HG02884 (cell line): ENCODE data around the gene DOCK1.

Experiments used
- ATAC-seq: cut with Tn5 transposase; IDR thresholded peaks from one replicate; pipeline ENCODE4 v1.9.1; 2021; ENCODE audit warnings: mild to moderate bottlenecking, moderate library complexity; ENCODE audit not compliant: unreplicated experiment

Gene DOCK1

GRCh38 chr10:127332631-127333030 is 427.4 kb downstream of the DOCK1 start:
- ATAC-seq, result no peak

- ATAC-seq, result no peak
Observed at GRCh38 chr10:127337801-127338200, 432.6 kb downstream of the DOCK1 start.

GRCh38 chr10:127338399-127339110 is 433.3 kb downstream of the DOCK1 start:
- no peak for ATAC-seq

GRCh38 chr10:127343821-127344220 is 438.6 kb downstream of the DOCK1 start:
- no peak for ATAC-seq

GRCh38 chr10:127344346-127344745 is 439.1 kb downstream of the DOCK1 start:
- ATAC-seq, result no peak

- no peak for ATAC-seq
Observed at GRCh38 chr10:127345231-127345965, 440.2 kb downstream of the DOCK1 start.

- no peak for ATAC-seq
Observed at GRCh38 chr10:127346604-127347003, 441.4 kb downstream of the DOCK1 start.

- no peak for ATAC-seq
Observed at GRCh38 chr10:127347202-127347959, 442.2 kb downstream of the DOCK1 start.

- ATAC-seq, result no peak
Observed at GRCh38 chr10:127349737-127350136, 444.5 kb downstream of the DOCK1 start.

- no peak for ATAC-seq
Observed at GRCh38 chr10:127351542-127351941, 446.3 kb downstream of the DOCK1 start.

GRCh38 chr10:127353544-127353943 is 448.3 kb downstream of the DOCK1 start:
- ATAC-seq, result no peak

- ATAC-seq, result no peak
Observed at GRCh38 chr10:127354255-127354654, 449.0 kb downstream of the DOCK1 start.

GRCh38 chr10:127354992-127355391 is 449.8 kb downstream of the DOCK1 start:
- no peak for ATAC-seq

GRCh38 chr10:127356360-127356759 is 451.1 kb downstream of the DOCK1 start:
- no peak for ATAC-seq

- ATAC-seq, result no peak
Observed at GRCh38 chr10:127357265-127357664, 452.0 kb downstream of the DOCK1 start.

GRCh38 chr10:127358337-127358736 is 453.1 kb downstream of the DOCK1 start:
- ATAC-seq, result no peak

GRCh38 chr10:127364034-127364433 is 458.8 kb downstream of the DOCK1 start:
- no peak for ATAC-seq

GRCh38 chr10:127368101-127368500 is 462.9 kb downstream of the DOCK1 start:
- ATAC-seq, result no peak

GRCh38 chr10:127368929-127369328 is 463.7 kb downstream of the DOCK1 start:
- ATAC-seq, result no peak

GRCh38 chr10:127370601-127371000 is 465.4 kb downstream of the DOCK1 start:
- ATAC-seq, result no peak

GRCh38 chr10:127372361-127372760 is 467.1 kb downstream of the DOCK1 start:
- no peak for ATAC-seq
